Measurements from ENCODE around the gene ANKRD9. TPM values are rescaled to one million over a fixed set of nuclear protein-coding genes. Genes with fewer than 3 reads are reported as not detected.

Gene ANKRD9
- total RNA-seq, 1 donor from 2014 or later = 137 TPM

- DNase-seq (ENCODE audit: low spot score) = no peak
- intact Hi-C loops (cut with DNase I) = no loop called here
These were observed 5.8 kb downstream of the ANKRD9 start for GRCh38 chr14:102503641-102504327.

GRCh38 chr14:102502571-102502970 is 7.0 kb downstream of the ANKRD9 start:
- intact Hi-C loops (cut with DNase I) = no loop called here
- no peak for DNase-seq (ENCODE audit: low spot score)

- no peak for DNase-seq (ENCODE audit: low spot score)
- intact Hi-C loops (cut with DNase I) = no loop called here
These were observed 7.7 kb downstream of the ANKRD9 start for GRCh38 chr14:102501751-102502315.

DNA sequence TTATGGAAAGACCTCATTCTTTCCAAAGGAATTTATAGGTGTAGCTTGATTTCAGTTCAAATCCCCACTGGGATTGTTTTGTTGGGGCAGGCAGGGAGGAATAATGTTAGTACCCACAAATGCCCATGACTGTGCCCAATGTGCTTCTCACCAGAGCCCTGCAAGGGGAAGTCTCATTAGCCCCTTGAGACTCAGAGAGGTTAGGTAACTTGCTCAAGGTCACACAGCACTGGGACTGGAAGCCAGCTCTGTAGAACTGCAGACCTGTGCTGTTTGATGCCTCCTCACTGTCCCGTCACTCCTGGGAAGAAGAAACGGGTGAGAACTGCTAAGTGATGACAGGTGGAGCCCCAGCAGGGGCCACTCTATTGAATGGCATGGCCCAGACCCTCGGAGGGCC is 8.9 kb downstream of the ANKRD9 start:
- intact Hi-C loops (cut with DNase I) = no loop called here
- no peak for DNase-seq (ENCODE audit: low spot score)

DNA sequence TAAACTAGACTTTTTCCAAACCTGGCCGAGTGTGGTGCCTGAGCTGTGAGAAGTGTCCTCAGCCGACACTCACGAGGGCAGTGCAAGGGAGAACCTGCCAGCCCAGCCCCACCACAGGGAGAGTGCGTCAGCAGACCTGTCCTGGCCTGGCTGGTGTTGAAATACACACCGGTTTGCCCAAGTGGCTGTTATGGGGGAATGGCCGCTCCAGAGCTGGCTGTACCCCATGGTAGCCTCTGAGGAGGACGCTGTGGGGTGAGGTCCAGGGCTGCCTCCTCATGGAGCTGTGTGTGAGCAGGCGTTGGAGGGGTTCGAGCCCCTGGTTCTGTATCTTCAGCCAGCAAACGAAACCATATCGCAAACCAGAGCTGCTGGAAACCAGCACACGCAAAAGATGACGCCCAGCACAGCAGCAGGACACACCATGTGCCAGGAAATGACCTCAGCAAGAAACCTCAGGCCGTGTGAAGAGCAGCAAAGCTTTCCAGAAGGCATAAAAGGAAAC is 9.4 kb downstream of the ANKRD9 start:
- DNase-seq (ENCODE audit: low spot score) = no peak
- intact Hi-C loops (cut with DNase I) = no loop called here

- DNase-seq (ENCODE audit: low spot score) = peak; percentile 85
- intact Hi-C loops (cut with DNase I) = no loop called here
These were observed 10.0 kb downstream of the ANKRD9 start for GRCh38 chr14:102499401-102500157.

DNA sequence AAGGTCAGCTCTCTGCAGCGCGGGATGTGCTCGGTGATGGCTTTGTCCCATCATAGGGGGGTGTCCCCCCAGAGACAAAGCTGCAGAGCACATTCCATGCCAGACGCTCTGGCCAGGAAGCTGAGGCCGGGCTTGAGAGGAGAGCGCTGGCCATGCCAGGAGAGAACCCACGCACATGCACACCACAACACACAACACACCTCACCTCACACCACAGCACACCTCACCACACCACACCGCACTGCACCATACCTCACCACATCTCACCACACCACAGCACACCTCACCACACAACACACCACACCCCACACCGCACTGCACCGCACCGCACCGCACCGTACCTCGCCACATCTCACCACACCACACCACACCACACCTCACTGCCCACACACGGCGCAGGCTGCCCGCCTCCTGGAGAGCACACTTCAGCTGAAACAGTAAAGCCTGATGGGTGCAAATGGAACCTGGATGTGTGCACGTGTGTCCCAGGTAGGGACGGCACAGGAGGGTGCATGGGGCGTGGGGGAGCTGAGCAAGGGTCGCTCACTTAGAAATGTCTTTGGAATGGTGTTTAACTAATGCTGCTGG is 10.8 kb downstream of the ANKRD9 start:
- DNase-seq (ENCODE audit: low spot score) = no peak
- intact Hi-C loops (cut with DNase I) = no loop called here

GRCh38 chr14:102497998-102498677 is 11.4 kb downstream of the ANKRD9 start:
- intact Hi-C loops (cut with DNase I) = no loop called here
- DNase-seq (ENCODE audit: low spot score) = no peak

GRCh38 chr14:102496958-102497744 is 12.4 kb downstream of the ANKRD9 start:
- intact Hi-C loops (cut with DNase I) = no loop called here
- no peak for DNase-seq (ENCODE audit: low spot score)

GRCh38 chr14:102496331-102496691 is 13.3 kb downstream of the ANKRD9 start:
- intact Hi-C loops (cut with DNase I) = no loop called here
- DNase-seq (ENCODE audit: low spot score) = no peak

GRCh38 chr14:102495491-102496330 is 13.9 kb downstream of the ANKRD9 start:
- DNase-seq (ENCODE audit: low spot score) = no peak
- intact Hi-C loops (cut with DNase I) = no loop called here

DNA sequence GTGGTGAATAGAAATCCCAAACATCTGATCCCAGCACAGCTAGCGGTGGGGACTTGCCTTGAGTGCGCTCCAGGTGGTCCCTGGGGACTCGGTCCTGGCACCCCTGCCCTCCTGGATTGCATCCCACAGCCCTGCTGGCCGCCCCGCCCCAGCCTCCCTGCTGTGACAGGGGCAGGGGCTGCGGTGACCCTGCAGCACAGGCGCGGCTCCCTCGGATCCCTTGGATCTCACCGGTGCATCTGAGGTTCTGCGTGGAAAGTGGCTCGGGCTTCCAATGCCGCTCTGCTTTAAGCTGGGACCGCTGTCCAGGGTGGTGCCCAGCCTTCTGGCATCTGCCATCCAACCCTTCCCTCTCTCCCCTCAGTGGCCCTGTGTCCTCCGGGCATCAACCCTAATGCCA is 16.0 kb downstream of the ANKRD9 start:
- peak; percentile 46 for DNase-seq (ENCODE audit: low spot score)
- intact Hi-C loops (cut with DNase I) = no loop called here

- intact Hi-C loops (cut with DNase I) = no loop called here
- peak; percentile 47 for DNase-seq (ENCODE audit: low spot score)
These were observed 16.5 kb downstream of the ANKRD9 start for GRCh38 chr14:102493096-102493495.

DNA sequence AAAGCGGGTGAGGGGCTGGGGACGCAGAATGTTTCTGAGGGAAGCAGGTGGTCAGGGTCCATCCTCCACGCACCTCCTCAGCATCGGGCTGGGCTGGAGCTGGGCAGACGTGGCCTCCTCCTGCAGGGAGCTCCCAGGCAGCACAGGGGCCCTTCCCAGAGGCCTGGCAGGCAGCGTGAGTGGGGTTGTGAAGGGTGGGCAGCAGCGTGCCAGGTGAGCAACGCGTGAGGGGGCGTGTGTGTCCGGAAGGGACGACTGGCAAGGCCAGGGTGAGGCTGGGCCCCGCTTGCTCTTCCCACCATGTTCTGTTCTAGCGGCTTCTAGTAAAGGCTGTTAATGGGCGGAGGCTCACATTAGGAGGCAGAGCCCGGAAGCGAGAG is 17.1 kb downstream of the ANKRD9 start:
- DNase-seq (ENCODE audit: low spot score) = peak; percentile 50
- intact Hi-C loops (cut with DNase I) = no loop called here

DNA sequence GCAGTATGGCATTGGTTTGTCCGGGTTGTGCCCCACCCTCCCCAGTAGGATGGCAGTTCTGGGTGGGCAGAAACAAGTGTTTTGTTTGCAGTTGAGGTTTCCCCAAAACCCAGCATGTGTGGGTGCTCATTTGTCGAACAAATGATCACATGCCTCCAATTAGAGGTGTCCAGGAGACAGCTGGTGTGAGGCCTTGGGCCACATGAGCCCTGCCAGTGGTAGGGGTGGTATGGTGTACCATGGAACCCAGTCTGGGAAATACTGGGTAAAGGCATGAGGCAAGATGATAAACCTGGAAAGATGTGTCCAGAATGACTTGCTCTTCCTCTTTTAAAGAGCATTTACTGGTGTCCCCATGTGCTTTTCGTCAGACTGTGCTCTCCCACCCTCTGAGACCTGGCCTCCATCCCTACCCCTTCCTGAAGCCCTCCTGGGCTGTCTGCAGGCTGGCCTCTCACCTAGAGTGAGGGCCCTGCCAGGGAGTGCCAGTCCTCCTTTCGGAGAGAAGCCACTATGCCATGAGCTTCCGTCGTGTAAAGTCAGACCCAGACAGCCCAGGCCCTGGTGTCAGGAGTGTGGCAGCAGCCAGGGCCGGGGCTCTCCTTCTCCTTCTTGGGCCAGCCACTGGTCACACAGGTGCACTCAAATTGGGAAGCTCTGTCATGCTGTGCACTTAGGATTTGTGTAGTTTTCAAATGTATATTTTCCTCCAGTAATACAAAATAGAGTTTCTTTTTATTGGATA is 17.6 kb downstream of the ANKRD9 start:
- peak; percentile 44 for DNase-seq (ENCODE audit: low spot score)
- intact Hi-C loops (cut with DNase I) = no loop called here

- DNase-seq (ENCODE audit: low spot score) = no peak
- intact Hi-C loops (cut with DNase I) = no loop called here
These were observed 18.2 kb downstream of the ANKRD9 start for GRCh38 chr14:102491366-102491765.

DNA sequence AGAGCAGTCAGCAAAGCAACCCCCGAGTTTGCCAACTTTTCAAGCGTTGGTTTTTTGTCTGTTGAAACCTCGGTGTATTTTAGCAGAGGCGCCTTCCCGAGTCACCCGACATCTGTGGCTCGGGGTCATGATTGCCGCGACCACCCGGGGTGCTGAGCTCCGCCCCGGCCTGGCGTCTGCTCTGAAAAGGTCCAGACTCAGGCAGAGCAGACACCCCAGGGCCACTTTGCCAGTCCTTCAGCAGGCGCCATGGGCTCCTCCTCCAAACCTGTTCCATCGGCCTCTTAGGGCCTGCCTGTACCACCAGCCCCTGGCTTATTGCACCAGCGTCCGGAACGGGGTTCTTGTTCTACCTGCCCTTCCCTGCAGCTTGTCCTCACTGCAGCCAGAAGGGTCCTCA is 19.1 kb downstream of the ANKRD9 start:
- DNase-seq (ENCODE audit: low spot score) = peak; percentile 65
- intact Hi-C loops (cut with DNase I) = no loop called here

DNA sequence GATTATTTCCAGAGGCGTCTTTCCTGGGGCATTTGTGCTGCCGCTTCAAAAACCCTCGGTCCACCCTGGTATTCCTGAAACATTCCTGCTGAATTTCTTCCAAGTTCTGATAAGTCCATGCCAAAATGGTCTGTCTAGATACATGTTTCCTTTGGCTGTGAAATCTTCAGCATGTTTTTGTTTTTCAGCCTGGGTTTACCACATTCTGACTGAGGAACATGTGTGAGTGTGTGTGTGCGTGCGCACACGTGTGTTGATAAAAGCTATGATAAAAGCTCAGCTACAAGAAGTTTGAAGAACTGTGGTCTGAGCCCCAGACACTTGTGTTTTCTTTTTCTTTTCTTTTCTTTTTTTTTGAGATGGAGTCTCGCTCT is 22.4 kb downstream of the ANKRD9 start:
- DNase-seq (ENCODE audit: low spot score) = peak; percentile 22
- intact Hi-C loops (cut with DNase I) = no loop called here

Measured in cardiac septum (tissue), 1 donor.